Heart right ventricle (tissue), 16 donors: Measurements from ENCODE around the gene NAA38. TPM values are rescaled to one million over a fixed set of nuclear protein-coding genes. Genes with fewer than 3 reads are reported as not detected.
"Not testable (repeated sequence)": the region's sequence is repeated elsewhere in the genome, so short reads cannot be mapped to it uniquely, and the experiment has no call there.

Experiments used
- ATAC-seq, 8 donors: fragments of 200-7000 bp; cut with Tn5 transposase; one replicate each; pipeline ENCODE4 v1.9.1; 2020; ENCODE audit warnings: mild to moderate bottlenecking in 8 of 8, moderate library complexity in 8 of 8, moderate number of reproducible peaks in 1 of 8
- DNase-seq, 2 donors: peaks; one replicate each; pipeline ENCODE4 v3.0.0-alpha.2; 2020
- H3K27ac ChIP-seq, 10 donors: fragments of 200-600 bp; sonication (generic) in 2 of 10; one replicate each; pipeline versions ENCODE4 v1.5.0 to v1.8.0; 2020 to 2022; ENCODE audit warnings: mild to moderate bottlenecking in 3 of 10
- H3K27me3 ChIP-seq, 7 donors: fragments of 200-600 bp; one replicate each; pipeline ENCODE4 v1.8.0; 2021 to 2022; ENCODE audit warnings: mild to moderate bottlenecking in 2 of 7
- H3K36me3 ChIP-seq, 9 donors: fragments of 200-600 bp; sonication (generic) in 1 of 9; one replicate each; pipeline versions ENCODE4 v1.5.0 to v1.8.0; 2020 to 2022; ENCODE audit warnings: mild to moderate bottlenecking in 2 of 9
- H3K4me1 ChIP-seq, 9 donors: fragments of 200-600 bp; sonication (generic) in 1 of 9; one replicate each; pipeline versions ENCODE4 v1.5.0 to v1.8.0; 2020 to 2022; ENCODE audit warnings: mild to moderate bottlenecking in 4 of 9
- H3K4me3 ChIP-seq, 10 donors: fragments of 200-600 bp; sonication (generic) in 2 of 10; one replicate each; pipeline versions ENCODE4 v1.5.0 to v1.8.0; 2020 to 2022; ENCODE audit warnings: mild to moderate bottlenecking in 7 of 10, moderate library complexity in 2 of 10
- H3K9me3 ChIP-seq, 11 donors: fragments of 200-600 bp in 10 of 11; sonication (generic) in 2 of 11; one replicate each; pipeline versions ENCODE4 v1.5.0 to v1.8.0; 2013 to 2022; ENCODE audit warnings: mild to moderate bottlenecking in 2 of 11, control low read depth in 1 of 11, moderate library complexity in 1 of 11
- CTCF ChIP-seq, 9 donors: fragments of 200-600 bp; sonication (generic) in 2 of 9; IDR thresholded peaks; one replicate each; pipeline versions ENCODE4 v1.5.0 to v1.8.0; 2021 to 2022; ENCODE audit warnings: antibody characterized with exemption in 9 of 9, mild to moderate bottlenecking in 5 of 9, moderate library complexity in 1 of 9
- WGBS, 2 donors: extraction: QIAGEN DNeasy Blood & Tissue Kit; methylation state at CpG; one replicate each; pipeline ENCODE4 v1.1.7; 2013; ENCODE audit warnings: inconsistent platforms in 1 of 2; 5-methylcytosine and 5-hydroxymethylcytosine counted together
- intact Hi-C, 10 donors: fragments of 100-400 bp; cut with DNase I; formaldehyde crosslinking; loops; one replicate each; pipeline versions ENCODE4 v1.11.1 to v1.14.2; 2022
- polyA plus RNA-seq, 2 donors: library from polyadenylated mRNA; stranded (reverse); fragments of 200-250 nt; gene quantifications; one replicate each; pipeline ENCODE4 v1.2.3, GENCODE V29; 2013
- total RNA-seq, 10 donors: library from RNA; stranded (reverse); fragmentation: NEBNext Ultra II Directional in 3 of 10; extraction: Animal tissue kit (Norgen Biotek cat#: 25700) in 3 of 10; gene quantifications; one replicate each; pipeline versions ENCODE4 v1.2.1 to v1.2.4, GENCODE V29; 2021 to 2023
- donor health status: Arrhythmogenic right ventricular cardiomyopathy.
- donor health status: ischemic (EF 13 %, LVEDD 7.1; RV severe dilation, severe dysfunction).
- donor health status: healthy with polysubstance abuse.
- donor health status: DM: no; HTN: yes; CAD: no.
- donor health status: DM: no; HTN: no; CAD: no.
- donor health status: ischemic (EF 25% LVEDD 6.9; RV normal size, moderate dysfunction).
- donor health status: ischemic (EF 25% LVEDD 5.7; RV mildly dilated, moderate dysfunction).
- donor health status: healthy.
- donor health status: DM: yes; HTN: yes; CAD: no.
- donor health status: Ischemic cardiomyopathy.
- donor health status: ischemic (EF 35%, LVEDD 5.7; RV mildly dilated, moderate dysfunction).
- donor health status: nonischemic (EF 11% LVEDD 7.7; RV severe dilation, severe dysfunction).
- donor health status: DM: yes; HTN: yes; CAD: no.
- donor health status: PGD.
- donor health status: ischemic (EF 29% LVEDD 5.4; RV normal size, mild dysfunction).
- donor health status: nonischemic (EF 23%, LVEDD 6.1; RV moderate dilation, normal function).

The NAA38 gene
- total and polyA plus RNA-seq, 12 donors, result 59.2 to 167 (median 75.2) TPM

- peaks cover 0 to 10% (median 0%) of the 10 kb centered on the region in 9 donors for H3K4me1 ChIP-seq
- 72 to 74% methylated on average over 4 of the region's 4 CpGs for WGBS, 2 donors
- DNase-seq (no peak), ATAC-seq (no peak)
- no peaks in the 10 kb centered on the region for H3K9me3 ChIP-seq
- H3K36me3 ChIP-seq, result peaks cover 0 to 74% (median 0%) of the 10 kb centered on the region in 9 donors
- H3K4me3 ChIP-seq, result no peak overlapping the region
- no peak for TF ChIP-seq CTCF (IDR thresholded peaks at IDR 0.05)
- intact Hi-C loops, result no loop called here
- no peak overlapping the region for H3K27ac ChIP-seq
- no peaks in the 10 kb centered on the region for H3K27me3 ChIP-seq
Observed at GRCh38 chr17:7873051-7873450, 15.7 kb upstream of the NAA38 start.

GRCh38 chr17:7867881-7868329 is 10.5 kb upstream of the NAA38 start:
- Histone ChIP-seq H3K4me3 (no peak overlapping the region), H3K4me1 (peaks cover 0 to 15% (median 0%) of the 10 kb centered on the region in 9 donors), H3K27ac (peak overlapping the region in 1 of 10 donors; percentile 3), H3K9me3 (peaks cover 0 to 4% (median 0%) of the 10 kb centered on the region in 11 donors), H3K36me3 (peaks cover 0 to 68% (median 0%) of the 10 kb centered on the region in 9 donors), H3K27me3 (no peaks in the 10 kb centered on the region)
- DNase-seq (no peak), ATAC-seq (no peak)
- intact Hi-C loops, result loop anchor here in 2 of 10 donors (5.0 to 10.0 kb wide), 2 partner anchors 174 to 177 kb away; no protein-coding TSS in a partner anchor
- WGBS, 2 donors, result 79 to 86% methylated on average over 5 of the region's 5 CpGs
- TF ChIP-seq CTCF (IDR thresholded peaks at IDR 0.05), result no peak

- H3K36me3 ChIP-seq, result peaks cover 0 to 73% (median 0%) of the 10 kb centered on the region in 9 donors
- H3K9me3 ChIP-seq, result peaks cover 0 to 4% (median 0%) of the 10 kb centered on the region in 11 donors
- H3K4me1 ChIP-seq, result peaks cover 0 to 15% (median 0%) of the 10 kb centered on the region in 9 donors
- intact Hi-C loops, result loop anchor here (5.0 to 10.0 kb wide), 8 partner anchors 32 to 192 kb away; no protein-coding TSS in a partner anchor
- no peaks in the 10 kb centered on the region for H3K27me3 ChIP-seq
- no peak for DNase-seq
- ATAC-seq, result no peak
- no peak for TF ChIP-seq CTCF (IDR thresholded peaks at IDR 0.05)
- 95 to 96% methylated on average over 5 of the region's 5 CpGs for WGBS, 2 donors
- H3K27ac ChIP-seq, result no peak overlapping the region
- H3K4me3 ChIP-seq, result no peak overlapping the region
Observed at GRCh38 chr17:7864995-7865650, 7.8 kb upstream of the NAA38 start.

- H3K27me3 ChIP-seq, DNase-seq, H3K9me3 ChIP-seq, ATAC-seq, H3K4me3 ChIP-seq, H3K27ac ChIP-seq: not testable (repeated sequence)
- H3K4me1 ChIP-seq, result peaks cover 0 to 15% (median under 1%) of the 10 kb centered on the region in 9 donors
- intact Hi-C loops, result loop anchor here (5.0 to 10.0 kb wide), 8 partner anchors 33 to 193 kb away; no protein-coding TSS in a partner anchor
- H3K36me3 ChIP-seq, result peaks cover 0 to 73% (median 0%) of the 10 kb centered on the region in 9 donors
- WGBS, 2 donors, result 77 to 82% methylated on average over 5 of the region's 5 CpGs
Observed at GRCh38 chr17:7864384-7864783, 7.0 kb upstream of the NAA38 start.
